Choroid plexus epithelial cell (primary cell): ENCODE data around the gene SEC61A2.

Experiments used
- DNase-seq: peaks from one replicate; pipeline ENCODE4 v3.0.0-alpha.2; 2010; ENCODE audit warnings: low read depth
- H3K4me3 ChIP-seq: 2 replicates; pipeline ENCODE4 v1.5.1; 2011; ENCODE audit warnings: low read depth, mild to moderate bottlenecking, control low read depth, low read length, moderate library complexity
- TF ChIP-seq, protein P1 (sequence below): conservative IDR thresholded peaks from 2 replicates; pipeline ENCODE4 v1.5.1; 2011; ENCODE audit warnings: low read depth, mild to moderate bottlenecking, control low read depth, inconsistent platforms, low read length, moderate library complexity

The SEC61A2 gene

DNA sequence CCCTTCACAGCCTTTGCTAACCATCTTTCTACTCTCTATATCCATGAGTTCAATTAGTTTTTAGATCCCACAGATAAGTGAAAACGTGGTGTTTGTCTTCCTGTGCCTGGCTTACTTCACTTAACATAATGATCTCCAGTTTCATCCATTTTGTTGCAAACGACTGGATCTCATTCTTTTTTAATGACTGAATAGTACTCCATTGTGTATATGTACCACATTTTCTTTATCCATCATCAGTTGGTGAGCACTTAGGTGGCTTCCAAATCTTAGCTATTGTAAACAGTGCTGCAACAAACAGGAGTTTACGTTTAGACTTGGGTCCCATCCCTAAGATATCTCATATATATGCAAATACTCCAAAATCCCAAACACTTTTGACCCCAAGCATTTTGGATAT lies 75.6 kb downstream of the SEC61A2 start:
- no peak overlapping the region for H3K4me3 ChIP-seq
- TF ChIP-seq, protein P1, sequence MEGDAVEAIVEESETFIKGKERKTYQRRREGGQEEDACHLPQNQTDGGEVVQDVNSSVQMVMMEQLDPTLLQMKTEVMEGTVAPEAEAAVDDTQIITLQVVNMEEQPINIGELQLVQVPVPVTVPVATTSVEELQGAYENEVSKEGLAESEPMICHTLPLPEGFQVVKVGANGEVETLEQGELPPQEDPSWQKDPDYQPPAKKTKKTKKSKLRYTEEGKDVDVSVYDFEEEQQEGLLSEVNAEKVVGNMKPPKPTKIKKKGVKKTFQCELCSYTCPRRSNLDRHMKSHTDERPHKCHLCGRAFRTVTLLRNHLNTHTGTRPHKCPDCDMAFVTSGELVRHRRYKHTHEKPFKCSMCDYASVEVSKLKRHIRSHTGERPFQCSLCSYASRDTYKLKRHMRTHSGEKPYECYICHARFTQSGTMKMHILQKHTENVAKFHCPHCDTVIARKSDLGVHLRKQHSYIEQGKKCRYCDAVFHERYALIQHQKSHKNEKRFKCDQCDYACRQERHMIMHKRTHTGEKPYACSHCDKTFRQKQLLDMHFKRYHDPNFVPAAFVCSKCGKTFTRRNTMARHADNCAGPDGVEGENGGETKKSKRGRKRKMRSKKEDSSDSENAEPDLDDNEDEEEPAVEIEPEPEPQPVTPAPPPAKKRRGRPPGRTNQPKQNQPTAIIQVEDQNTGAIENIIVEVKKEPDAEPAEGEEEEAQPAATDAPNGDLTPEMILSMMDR: no peak
- no peak for DNase-seq

DNA sequence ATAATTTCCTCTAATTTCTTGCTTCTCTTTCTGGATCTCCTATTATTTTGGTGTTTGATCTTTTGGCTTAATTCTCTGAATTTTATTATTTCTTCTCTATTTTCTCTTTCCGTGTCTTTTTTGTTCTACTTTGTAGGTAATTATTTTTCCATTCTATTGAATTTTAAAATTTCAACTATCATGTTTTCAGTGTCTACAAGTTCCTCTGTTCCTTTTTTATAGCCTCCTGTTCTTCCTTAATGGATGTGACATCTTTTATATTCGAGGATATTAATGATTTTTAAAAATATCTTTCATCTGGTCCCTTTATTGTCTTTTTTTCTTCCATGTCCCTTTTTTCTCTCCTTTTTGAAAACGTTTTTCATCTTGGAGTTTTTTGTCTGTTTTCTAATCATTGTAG lies 77.6 kb downstream of the SEC61A2 start:
- no peak for DNase-seq
- TF ChIP-seq, protein P1: no peak
- no peak overlapping the region for H3K4me3 ChIP-seq

DNA sequence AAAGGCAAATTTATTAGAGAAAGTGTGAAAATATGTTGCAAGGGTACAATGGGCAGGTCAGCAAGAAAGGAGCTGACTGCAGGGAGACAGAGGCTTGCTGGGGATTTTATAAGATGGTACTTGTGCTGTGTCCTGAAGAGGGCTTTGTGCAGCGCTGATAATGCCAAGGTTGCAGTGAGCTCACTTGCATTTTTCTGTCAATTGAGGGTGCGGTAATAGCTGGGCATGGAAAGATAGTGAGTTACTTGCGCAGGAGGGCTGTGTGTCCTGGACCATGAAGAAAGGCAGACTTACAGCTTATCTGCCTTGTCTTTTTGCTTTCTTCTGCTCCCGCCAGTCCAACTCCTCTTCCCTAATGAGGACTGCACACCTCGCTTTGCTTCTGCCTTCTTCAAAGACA lies 79.0 kb downstream of the SEC61A2 start:
- TF ChIP-seq, protein P1: no peak
- DNase-seq: no peak
- no peak overlapping the region for H3K4me3 ChIP-seq

DNA sequence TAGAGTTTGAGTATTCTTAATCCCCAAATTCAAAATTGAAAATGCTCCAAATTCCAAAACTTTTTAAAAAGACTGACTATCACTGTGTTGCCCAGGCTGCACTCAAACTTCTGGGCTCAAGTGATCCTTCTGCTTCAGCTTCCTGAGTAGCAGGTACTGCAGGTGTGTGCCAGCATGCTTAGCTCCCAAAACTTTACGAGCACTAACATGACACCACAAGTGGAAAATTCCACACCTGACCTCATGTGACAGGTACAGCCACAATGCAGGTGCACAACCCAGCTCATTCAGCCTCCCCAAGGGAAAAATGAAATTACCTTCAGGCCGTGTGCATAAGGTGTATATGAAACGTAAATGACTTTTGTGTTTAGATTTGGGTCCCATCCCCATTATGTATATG lies 83.0 kb downstream of the SEC61A2 start:
- TF ChIP-seq, protein P1: no peak
- H3K4me3 ChIP-seq: no peak overlapping the region
- DNase-seq: no peak

DNA sequence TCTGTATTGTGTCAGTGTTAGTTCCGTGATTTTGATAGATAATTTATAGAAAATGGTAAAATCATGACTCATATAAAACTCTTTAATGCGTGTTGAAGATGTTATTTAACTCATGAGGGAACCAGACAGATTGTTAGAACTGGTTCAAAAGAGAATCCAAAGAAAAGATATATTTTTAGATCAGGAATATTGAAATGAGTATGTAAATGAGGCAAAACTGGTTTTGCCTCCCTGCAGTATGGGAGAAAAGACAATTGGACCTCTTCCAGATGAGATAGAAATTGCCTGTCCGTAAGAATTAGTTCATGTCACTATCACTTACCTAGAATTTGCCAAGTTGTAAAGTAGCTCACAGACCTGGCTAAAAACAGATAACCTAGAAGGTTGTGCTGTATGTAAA lies 84.1 kb downstream of the SEC61A2 start:
- DNase-seq: no peak
- H3K4me3 ChIP-seq: no peak overlapping the region
- TF ChIP-seq, protein P1: no peak

DNA sequence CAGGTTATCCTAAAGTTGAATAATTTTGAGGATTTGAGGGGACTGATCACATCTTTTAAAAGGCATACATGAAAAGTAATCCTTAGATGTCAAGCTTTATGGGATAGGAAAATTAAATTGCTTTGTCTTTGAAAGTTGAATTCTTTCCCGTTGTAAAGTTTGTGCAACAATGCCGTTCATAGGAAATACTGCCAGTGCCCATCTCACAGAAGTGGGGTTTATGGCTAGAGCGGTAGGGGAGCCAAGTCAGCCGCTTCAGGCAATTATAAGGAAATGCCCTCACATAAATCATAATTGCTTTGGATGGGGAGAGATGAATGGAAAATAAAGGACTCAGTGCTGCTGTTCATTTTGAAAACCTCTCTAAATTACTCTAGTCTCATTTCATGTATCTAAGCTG lies 84.6 kb downstream of the SEC61A2 start:
- no peak overlapping the region for H3K4me3 ChIP-seq
- TF ChIP-seq, protein P1: no peak
- DNase-seq: no peak

DNA sequence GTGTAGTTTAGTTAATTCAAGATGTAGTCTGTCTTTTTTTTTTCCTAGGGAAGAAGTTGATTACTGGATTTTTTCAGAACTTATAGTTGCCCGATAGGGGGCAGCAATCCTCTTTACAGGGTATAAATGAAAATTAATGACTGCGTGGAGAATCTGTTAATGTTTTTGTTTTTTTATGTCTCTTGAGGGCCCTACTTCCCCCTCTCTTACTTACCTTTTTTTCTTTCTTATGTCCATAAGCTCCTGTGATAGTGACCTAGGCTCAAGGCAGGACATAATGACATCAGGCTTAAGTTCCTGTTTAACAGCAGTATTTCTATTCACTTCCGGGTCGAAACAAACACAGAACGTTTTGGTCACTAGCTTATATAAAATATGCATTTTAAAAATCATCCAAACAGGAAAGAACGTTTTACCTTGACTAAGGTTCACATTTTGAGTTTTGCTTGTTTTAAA lies 85.3 kb downstream of the SEC61A2 start:
- TF ChIP-seq, protein P1: peak; percentile 63
- no peak overlapping the region for H3K4me3 ChIP-seq
- DNase-seq: peak; percentile 78
